NCI-H345 (cell line): ENCODE measurements around the gene CAMKMT.

Experiments
- DNase-seq: peaks from one replicate; lab custom pipeline; 2025; lab: John Stamatoyannopoulos, UW

Gene CAMKMT

GRCh38 chr2:44744961-44745892, 383.5 kb downstream of the CAMKMT start:
- DNase-seq, result no peak

GRCh38 chr2:44745922-44746766, 384.4 kb downstream of the CAMKMT start:
- DNase-seq, result no peak

- DNase-seq, result no peak
These were observed 385.3 kb downstream of the CAMKMT start for GRCh38 chr2:44746856-44747615.

GRCh38 chr2:44747794-44748193, 386.0 kb downstream of the CAMKMT start:
- no peak for DNase-seq

- no peak for DNase-seq
These were observed 390.2 kb downstream of the CAMKMT start for GRCh38 chr2:44751754-44752479.

- no peak for DNase-seq
These were observed 391.0 kb downstream of the CAMKMT start for GRCh38 chr2:44752761-44753160.

- no peak for DNase-seq
These were observed 392.0 kb downstream of the CAMKMT start for GRCh38 chr2:44753552-44754285.

- no peak for DNase-seq
These were observed 396.8 kb downstream of the CAMKMT start for GRCh38 chr2:44758591-44758990.

- no peak for DNase-seq
These were observed 398.1 kb downstream of the CAMKMT start for GRCh38 chr2:44759823-44760222.

GRCh38 chr2:44763275-44763782, 401.6 kb downstream of the CAMKMT start:
- no peak for DNase-seq

GRCh38 chr2:44766220-44766619, 404.5 kb downstream of the CAMKMT start:
- no peak for DNase-seq

- DNase-seq, result no peak
These were observed 405.0 kb downstream of the CAMKMT start for GRCh38 chr2:44766777-44767176.

GRCh38 chr2:44767691-44768090, 405.9 kb downstream of the CAMKMT start:
- DNase-seq, result no peak

GRCh38 chr2:44768438-44769236, 406.9 kb downstream of the CAMKMT start:
- no peak for DNase-seq

GRCh38 chr2:44769349-44770011, 407.7 kb downstream of the CAMKMT start:
- peak; percentile 37 for DNase-seq

- DNase-seq, result no peak
These were observed 408.8 kb downstream of the CAMKMT start for GRCh38 chr2:44770221-44771195.

GRCh38 chr2:44771522-44771921, 409.8 kb downstream of the CAMKMT start:
- DNase-seq, result no peak

GRCh38 chr2:44772131-44772530, 410.4 kb downstream of the CAMKMT start:
- peak; percentile 56 for DNase-seq
